Upper lobe of right lung (tissue), 1 donor: ENCODE results near the gene HPCAL4. TPM values are rescaled to one million over a fixed set of nuclear protein-coding genes. Genes with fewer than 3 reads are reported as not detected.

Experiments used
- ATAC-seq: fragments of 200-7000 bp; cut with Tn5 transposase; one replicate; pipeline ENCODE4 v1.9.1; 2020; ENCODE audit warnings: mild to moderate bottlenecking, moderate library complexity
- DNase-seq: peaks from one replicate; pipeline ENCODE4 v3.0.0-alpha.2; 2020
- H3K27ac ChIP-seq: fragments of 200-600 bp; one replicate; pipeline ENCODE4 v1.8.0; 2022
- H3K27me3 ChIP-seq: fragments of 200-600 bp; one replicate; pipeline ENCODE4 v1.8.0; 2022; ENCODE audit warnings: mild to moderate bottlenecking
- H3K36me3 ChIP-seq: fragments of 200-600 bp; one replicate; pipeline ENCODE4 v1.8.0; 2022
- H3K4me1 ChIP-seq: fragments of 200-600 bp; one replicate; pipeline ENCODE4 v1.8.0; 2022
- H3K4me3 ChIP-seq: fragments of 200-600 bp; one replicate; pipeline ENCODE4 v1.8.0; 2022; ENCODE audit warnings: mild to moderate bottlenecking
- H3K9me3 ChIP-seq: fragments of 200-600 bp; one replicate; pipeline ENCODE4 v1.8.0; 2022
- intact Hi-C: fragments of 100-400 bp; cut with DNase I; formaldehyde crosslinking; loops from one replicate; pipeline ENCODE4 v1.11.0; 2022
- total RNA-seq: library from RNA; stranded (reverse); fragmentation: NEBNext Ultra II Directional; extraction: Animal tissue kit (Norgen Biotek cat#: 25700); gene quantifications from one replicate; pipeline ENCODE4 v1.2.1, GENCODE V29; 2021
- TF ChIP-seq, protein P1 (sequence below): fragments of 200-600 bp; IDR thresholded peaks from one replicate; pipeline ENCODE4 v1.8.0; 2022; ENCODE audit warnings: antibody characterized with exemption
- donor health status: DM: no; HTN: yes; CAD: no; lungs with severe emphysema.

Gene HPCAL4
- total RNA-seq, 1 donor from 2014 or later, result 0.09 TPM

DNA sequence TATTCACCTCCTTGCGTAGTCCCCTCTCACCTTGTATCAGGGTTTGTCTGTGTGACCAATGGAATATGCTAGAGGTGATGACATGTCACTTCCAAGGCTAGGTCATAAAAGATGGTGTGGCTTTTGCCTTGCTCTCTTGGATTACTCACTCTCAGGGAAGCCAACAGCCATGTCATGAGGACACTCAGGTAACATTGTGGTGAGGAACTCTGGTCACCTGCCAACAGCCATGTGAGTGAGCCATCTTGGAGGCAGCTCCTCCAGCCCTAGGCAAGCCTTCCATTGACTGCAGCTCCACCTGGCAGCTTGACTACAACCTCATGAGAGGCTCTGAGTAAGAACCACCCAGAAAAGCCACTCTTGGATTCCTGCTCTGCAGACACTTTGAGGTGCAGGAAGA, 40.8 kb downstream of the HPCAL4 start:
- Histone ChIP-seq H3K27ac (no peak overlapping the region), H3K27me3 (no peaks in the 10 kb centered on the region), H3K36me3 (no peaks in the 10 kb centered on the region), H3K4me1 (peaks cover 13% of the 10 kb centered on the region), H3K4me3 (no peak overlapping the region), H3K9me3 (no peaks in the 10 kb centered on the region)
- ATAC-seq (no peak), DNase-seq (no peak)
- intact Hi-C loops, result loop anchor here (5.0 kb wide), 1 partner anchor 43 kb away; no protein-coding TSS in a partner anchor
- TF ChIP-seq, protein P1, sequence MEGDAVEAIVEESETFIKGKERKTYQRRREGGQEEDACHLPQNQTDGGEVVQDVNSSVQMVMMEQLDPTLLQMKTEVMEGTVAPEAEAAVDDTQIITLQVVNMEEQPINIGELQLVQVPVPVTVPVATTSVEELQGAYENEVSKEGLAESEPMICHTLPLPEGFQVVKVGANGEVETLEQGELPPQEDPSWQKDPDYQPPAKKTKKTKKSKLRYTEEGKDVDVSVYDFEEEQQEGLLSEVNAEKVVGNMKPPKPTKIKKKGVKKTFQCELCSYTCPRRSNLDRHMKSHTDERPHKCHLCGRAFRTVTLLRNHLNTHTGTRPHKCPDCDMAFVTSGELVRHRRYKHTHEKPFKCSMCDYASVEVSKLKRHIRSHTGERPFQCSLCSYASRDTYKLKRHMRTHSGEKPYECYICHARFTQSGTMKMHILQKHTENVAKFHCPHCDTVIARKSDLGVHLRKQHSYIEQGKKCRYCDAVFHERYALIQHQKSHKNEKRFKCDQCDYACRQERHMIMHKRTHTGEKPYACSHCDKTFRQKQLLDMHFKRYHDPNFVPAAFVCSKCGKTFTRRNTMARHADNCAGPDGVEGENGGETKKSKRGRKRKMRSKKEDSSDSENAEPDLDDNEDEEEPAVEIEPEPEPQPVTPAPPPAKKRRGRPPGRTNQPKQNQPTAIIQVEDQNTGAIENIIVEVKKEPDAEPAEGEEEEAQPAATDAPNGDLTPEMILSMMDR, result no peak

DNA sequence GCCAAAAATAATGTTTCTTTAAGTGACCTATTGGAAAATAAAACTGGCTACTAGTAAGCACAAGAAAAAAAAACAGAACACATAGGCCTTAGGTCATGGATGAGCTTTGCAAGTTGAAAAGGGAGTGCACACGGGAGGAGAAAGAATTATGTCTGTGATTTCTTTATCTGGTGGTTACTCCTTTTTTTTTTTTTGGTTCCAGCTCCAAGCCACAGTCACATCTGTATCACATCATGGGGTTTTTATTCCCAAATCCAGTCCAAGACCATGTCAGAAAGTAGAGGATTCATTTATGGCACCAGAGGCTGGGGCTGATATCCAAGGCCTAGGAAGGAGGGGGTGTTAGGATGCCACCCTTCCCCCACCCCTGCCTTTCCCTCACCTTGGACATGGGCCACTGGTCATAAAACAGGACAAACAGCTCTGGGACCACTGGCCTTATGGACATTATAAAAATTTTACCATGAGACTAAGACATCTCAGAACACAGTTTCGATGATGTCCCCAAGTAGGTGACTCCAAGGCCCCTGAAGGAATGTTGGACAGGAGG, 41.5 kb downstream of the HPCAL4 start:
- H3K4me1 ChIP-seq, result peaks cover 13% of the 10 kb centered on the region
- no peak for DNase-seq
- intact Hi-C loops, result loop anchor here (5.0 kb wide), 1 partner anchor 42 kb away; no protein-coding TSS in a partner anchor
- H3K36me3 ChIP-seq, result no peaks in the 10 kb centered on the region
- TF ChIP-seq, protein P1, result no peak
- H3K27ac ChIP-seq, result no peak overlapping the region
- H3K27me3 ChIP-seq, result no peaks in the 10 kb centered on the region
- no peaks in the 10 kb centered on the region for H3K9me3 ChIP-seq
- no peak for ATAC-seq
- H3K4me3 ChIP-seq, result no peak overlapping the region

DNA sequence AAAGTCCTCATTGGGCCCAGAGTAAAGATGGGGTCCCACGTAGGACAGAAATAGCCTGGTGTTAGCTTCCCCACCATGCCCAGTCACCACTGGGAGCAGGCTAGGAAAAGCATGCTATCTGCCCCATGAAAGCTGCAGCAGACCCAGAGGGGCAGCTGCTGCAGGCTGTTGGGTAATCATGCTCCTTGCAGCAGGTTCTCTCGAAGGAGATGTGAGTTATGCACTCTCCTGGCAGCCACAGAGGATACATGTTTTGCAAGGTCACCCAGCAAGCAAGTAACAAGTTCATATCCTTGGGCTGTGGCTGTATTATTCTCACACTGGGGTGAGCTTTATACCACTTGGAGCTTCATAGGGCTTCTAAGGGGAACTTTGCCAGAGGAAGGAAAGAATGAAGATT, 42.7 kb downstream of the HPCAL4 start:
- no peaks in the 10 kb centered on the region for H3K27me3 ChIP-seq
- no peak for DNase-seq
- no peaks in the 10 kb centered on the region for H3K36me3 ChIP-seq
- no peaks in the 10 kb centered on the region for H3K9me3 ChIP-seq
- no peak overlapping the region for H3K4me3 ChIP-seq
- peaks cover 9% of the 10 kb centered on the region for H3K4me1 ChIP-seq
- ATAC-seq, result no peak
- TF ChIP-seq, protein P1, result no peak
- intact Hi-C loops, result no loop called here
- no peak overlapping the region for H3K27ac ChIP-seq

DNA sequence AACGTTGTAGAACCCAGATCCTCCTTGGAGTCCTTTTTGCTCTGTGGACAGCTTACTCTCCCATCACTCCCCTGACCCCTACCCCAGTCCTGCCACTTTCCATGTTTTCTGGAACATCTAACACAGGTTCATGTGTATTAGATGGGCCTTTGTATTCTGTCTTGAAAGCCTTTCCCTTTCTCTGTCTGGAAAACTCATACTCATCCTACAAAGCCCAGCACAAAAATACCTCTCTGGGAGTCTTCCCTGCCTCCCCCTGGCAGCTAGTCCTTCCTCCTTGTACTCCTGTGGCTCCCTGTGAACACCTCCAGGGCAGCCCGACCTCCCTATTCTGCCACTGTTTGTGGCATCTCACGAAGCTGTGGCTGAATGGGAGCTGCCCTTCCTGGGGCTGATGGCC, 44.0 kb downstream of the HPCAL4 start:
- H3K9me3 ChIP-seq, result no peaks in the 10 kb centered on the region
- H3K36me3 ChIP-seq, result no peaks in the 10 kb centered on the region
- ATAC-seq (no peak), DNase-seq (no peak)
- no peak overlapping the region for H3K4me3 ChIP-seq
- peak overlapping the region; percentile 66 for H3K27ac ChIP-seq
- TF ChIP-seq, protein P1, result no peak
- intact Hi-C loops, result no loop called here
- peaks cover 9% of the 10 kb centered on the region for H3K4me1 ChIP-seq
- H3K27me3 ChIP-seq, result no peaks in the 10 kb centered on the region

DNA sequence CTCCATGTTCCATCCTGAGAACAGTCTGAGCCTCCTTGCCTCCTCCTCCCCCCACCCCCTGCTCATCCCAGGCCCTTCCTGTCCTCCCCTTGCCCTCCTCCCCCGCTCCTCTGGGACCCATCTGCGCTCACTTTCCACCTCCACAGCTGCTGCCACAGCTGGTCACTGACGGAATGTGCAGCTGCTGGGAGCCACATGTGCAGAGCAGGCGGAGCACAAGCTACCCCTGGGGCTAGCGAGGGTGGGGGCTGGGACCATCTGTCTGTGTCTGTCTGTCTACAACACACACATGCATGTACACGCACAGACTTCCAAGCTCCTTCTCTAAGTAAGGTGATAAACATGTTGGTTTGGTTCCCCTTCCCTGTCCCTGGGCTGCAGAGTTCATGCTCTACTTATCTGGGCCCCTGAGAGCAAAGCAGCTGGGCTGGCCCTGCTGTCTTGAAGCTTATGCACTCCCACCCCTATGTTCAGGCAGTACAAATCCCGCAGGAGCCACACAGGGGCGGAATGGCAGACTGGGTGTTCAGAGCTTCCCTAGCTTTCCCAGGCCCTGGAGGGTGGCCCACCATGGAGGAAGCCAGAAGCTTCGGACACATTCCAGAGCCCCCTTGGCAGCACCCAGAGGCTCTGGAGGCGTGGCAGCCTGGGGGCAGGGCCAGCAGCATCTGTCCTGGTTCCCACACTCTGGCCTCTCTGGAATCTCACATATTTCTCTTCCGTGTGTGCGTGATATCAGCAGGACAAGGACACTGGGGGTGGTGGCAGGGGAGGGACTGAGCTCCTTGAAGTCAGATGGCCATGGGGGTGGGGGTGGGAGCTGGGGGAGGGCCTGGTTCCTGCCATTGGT, 44.8 kb downstream of the HPCAL4 start:
- Histone ChIP-seq H3K4me1 (peaks cover 9% of the 10 kb centered on the region), H3K27me3 (no peaks in the 10 kb centered on the region)
- intact Hi-C loops, result no loop called here

More for the DNA sequence above, 44.8 kb downstream of the HPCAL4 start:
- Histone ChIP-seq H3K27ac (peak overlapping the region; percentile 73), H3K4me3 (no peak overlapping the region), H3K36me3 (no peaks in the 10 kb centered on the region), H3K9me3 (no peaks in the 10 kb centered on the region)
- ATAC-seq (peak; percentile 55), DNase-seq (peak; percentile 73)
- TF ChIP-seq, protein P1, result no peak
